Measurements from ENCODE around the gene CD74.

- TF ChIP-seq, protein P1, sequence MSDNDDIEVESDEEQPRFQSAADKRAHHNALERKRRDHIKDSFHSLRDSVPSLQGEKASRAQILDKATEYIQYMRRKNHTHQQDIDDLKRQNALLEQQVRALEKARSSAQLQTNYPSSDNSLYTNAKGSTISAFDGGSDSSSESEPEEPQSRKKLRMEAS (IDR thresholded peaks at IDR 0.05) = no peak
- TF ChIP-seq, protein P2, sequence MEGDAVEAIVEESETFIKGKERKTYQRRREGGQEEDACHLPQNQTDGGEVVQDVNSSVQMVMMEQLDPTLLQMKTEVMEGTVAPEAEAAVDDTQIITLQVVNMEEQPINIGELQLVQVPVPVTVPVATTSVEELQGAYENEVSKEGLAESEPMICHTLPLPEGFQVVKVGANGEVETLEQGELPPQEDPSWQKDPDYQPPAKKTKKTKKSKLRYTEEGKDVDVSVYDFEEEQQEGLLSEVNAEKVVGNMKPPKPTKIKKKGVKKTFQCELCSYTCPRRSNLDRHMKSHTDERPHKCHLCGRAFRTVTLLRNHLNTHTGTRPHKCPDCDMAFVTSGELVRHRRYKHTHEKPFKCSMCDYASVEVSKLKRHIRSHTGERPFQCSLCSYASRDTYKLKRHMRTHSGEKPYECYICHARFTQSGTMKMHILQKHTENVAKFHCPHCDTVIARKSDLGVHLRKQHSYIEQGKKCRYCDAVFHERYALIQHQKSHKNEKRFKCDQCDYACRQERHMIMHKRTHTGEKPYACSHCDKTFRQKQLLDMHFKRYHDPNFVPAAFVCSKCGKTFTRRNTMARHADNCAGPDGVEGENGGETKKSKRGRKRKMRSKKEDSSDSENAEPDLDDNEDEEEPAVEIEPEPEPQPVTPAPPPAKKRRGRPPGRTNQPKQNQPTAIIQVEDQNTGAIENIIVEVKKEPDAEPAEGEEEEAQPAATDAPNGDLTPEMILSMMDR (IDR thresholded peaks at IDR 0.05) = no peak
- no peak for TF ChIP-seq RNF2 (IDR thresholded peaks at IDR 0.05; ENCODE audit: borderline replicate concordance, low read depth)
- TF ChIP-seq FOSL2 (IDR thresholded peaks at IDR 0.05) = no peak
- TF ChIP-seq FOSL2 (CRISPR knock-in tag; IDR thresholded peaks at IDR 0.05) = no peak
- no peak for TF ChIP-seq ZNF302 (CRISPR knock-in tag; IDR thresholded peaks at IDR 0.05)
- no peak for TF ChIP-seq POLR2A (IDR thresholded peaks at IDR 0.05; ENCODE audit: low read length)
- no peak for TF ChIP-seq ELK1 (IDR thresholded peaks at IDR 0.05; ENCODE audit: low read depth, low read length)
- no peak for TF ChIP-seq CBX8 (IDR thresholded peaks at IDR 0.05)
- TF ChIP-seq, protein P3, sequence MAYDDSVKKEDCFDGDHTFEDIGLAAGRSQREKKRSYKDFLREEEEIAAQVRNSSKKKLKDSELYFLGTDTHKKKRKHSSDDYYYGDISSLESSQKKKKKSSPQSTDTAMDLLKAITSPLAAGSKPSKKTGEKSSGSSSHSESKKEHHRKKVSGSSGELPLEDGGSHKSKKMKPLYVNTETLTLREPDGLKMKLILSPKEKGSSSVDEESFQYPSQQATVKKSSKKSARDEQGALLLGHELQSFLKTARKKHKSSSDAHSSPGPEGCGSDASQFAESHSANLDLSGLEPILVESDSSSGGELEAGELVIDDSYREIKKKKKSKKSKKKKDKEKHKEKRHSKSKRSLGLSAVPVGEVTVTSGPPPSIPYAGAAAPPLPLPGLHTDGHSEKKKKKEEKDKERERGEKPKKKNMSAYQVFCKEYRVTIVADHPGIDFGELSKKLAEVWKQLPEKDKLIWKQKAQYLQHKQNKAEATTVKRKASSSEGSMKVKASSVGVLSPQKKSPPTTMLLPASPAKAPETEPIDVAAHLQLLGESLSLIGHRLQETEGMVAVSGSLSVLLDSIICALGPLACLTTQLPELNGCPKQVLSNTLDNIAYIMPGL (CRISPR knock-in tag; IDR thresholded peaks at IDR 0.05; ENCODE audit: borderline replicate concordance) = no peak
Measured at GRCh38 chr5:150441813-150442698, 29.3 kb upstream of the CD74 start.

Data from A549 (cell line).